LNCaP clone FGC (cell line): ENCODE data around the gene OR11A1.

Experiments used
- DNase-seq: peaks from one replicate; pipeline ENCODE4 v3.0.0-alpha.2; 2011; ENCODE audit warnings: low read depth
- H3K4me3 ChIP-seq: 2 replicates; pipeline ENCODE4 v1.5.1; 2011; ENCODE audit warnings: mild to moderate bottlenecking, low read depth, low read length, control low read depth
- TF ChIP-seq, protein P1 (sequence below): IDR thresholded peaks from 2 replicates; pipeline ENCODE4 v1.5.1; 2012; ENCODE audit warnings: mild to moderate bottlenecking; ENCODE audit not compliant: control insufficient read depth, insufficient read depth; ENCODE audit errors: extremely low read depth

The OR11A1 gene

DNA sequence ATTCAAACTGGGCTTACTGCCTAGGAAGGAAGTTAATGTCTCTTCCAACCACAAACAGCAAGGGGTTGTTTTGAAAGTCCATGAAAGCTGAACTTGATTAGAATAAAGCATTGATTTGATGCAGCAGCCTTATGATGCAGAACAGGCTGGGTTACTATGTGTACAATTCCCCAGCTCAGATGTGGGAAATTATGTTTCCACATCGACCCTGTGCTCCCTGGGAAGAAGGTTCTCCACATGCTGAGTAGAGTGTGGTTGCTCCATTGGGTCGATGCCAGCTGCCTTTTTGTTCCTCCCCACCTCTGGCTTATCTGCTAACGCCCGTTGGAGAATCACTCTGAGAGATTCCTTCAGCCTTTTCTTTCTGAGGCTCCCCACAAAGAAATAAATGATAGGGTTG, 29.7 kb upstream of the OR11A1 start:
- DNase-seq: no peak
- TF ChIP-seq, protein P1, sequence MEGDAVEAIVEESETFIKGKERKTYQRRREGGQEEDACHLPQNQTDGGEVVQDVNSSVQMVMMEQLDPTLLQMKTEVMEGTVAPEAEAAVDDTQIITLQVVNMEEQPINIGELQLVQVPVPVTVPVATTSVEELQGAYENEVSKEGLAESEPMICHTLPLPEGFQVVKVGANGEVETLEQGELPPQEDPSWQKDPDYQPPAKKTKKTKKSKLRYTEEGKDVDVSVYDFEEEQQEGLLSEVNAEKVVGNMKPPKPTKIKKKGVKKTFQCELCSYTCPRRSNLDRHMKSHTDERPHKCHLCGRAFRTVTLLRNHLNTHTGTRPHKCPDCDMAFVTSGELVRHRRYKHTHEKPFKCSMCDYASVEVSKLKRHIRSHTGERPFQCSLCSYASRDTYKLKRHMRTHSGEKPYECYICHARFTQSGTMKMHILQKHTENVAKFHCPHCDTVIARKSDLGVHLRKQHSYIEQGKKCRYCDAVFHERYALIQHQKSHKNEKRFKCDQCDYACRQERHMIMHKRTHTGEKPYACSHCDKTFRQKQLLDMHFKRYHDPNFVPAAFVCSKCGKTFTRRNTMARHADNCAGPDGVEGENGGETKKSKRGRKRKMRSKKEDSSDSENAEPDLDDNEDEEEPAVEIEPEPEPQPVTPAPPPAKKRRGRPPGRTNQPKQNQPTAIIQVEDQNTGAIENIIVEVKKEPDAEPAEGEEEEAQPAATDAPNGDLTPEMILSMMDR: no peak
- H3K4me3 ChIP-seq: no peak overlapping the region

DNA sequence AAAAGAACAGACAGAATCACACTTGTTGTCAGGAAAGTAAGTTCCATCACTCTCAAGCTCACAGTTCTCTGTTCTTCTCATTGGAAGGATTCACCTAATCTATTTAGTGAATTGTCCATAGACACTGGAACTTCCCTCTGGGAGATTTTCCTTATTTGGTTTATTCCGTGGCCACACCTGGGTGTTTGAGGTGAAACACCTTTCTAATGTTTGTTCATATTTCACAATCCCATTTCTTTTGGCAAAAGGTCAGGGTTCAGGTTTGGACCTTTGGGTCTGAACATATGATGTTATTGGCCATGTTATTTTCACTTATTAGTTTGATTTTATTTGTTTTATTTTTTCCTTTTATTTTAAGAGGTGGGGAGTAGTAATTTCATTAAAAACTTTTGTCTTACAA, 26.9 kb upstream of the OR11A1 start:
- peak; percentile 4 for DNase-seq
- TF ChIP-seq, protein P1: no peak
- H3K4me3 ChIP-seq: no peak overlapping the region

DNA sequence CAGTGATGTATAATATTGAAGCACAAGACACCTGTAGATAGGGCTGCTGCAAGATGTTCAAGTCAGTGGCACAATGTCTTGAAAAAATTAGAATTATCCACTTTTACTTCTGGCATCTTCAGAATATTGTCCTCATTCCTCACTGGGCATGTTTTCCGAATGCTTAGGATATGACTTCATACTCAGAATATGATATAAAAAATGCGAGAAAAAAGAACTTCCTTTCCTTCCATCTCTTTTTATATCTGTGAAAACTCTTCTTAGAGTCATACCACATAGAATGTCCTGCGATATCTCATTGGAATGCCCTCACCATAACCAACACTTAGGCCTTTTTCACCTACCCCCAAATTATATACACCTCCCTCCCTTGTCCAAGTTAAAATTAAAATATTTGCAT, 26.3 kb upstream of the OR11A1 start:
- no peak overlapping the region for H3K4me3 ChIP-seq
- DNase-seq: no peak
- TF ChIP-seq, protein P1: no peak

DNA sequence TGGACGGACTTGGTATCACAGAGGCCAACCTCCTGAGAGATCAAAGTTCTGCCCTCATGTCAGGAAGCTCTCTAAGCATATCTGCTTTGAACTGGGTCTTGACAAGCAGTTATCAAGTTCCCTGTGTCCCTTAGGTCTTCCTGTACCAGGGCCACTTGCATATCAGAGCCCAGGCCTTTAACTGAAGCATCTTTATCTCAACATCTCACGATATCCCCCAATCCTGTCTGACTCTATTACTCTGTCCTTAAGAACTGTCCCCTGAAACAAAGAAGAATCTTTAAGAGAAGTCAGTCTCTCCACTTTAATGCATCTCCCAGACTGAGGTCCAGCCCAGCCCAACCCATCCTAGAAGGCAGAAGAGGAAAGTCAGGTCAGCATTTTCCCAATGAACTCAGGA, 22.7 kb upstream of the OR11A1 start:
- DNase-seq: no peak
- TF ChIP-seq, protein P1: no peak
- H3K4me3 ChIP-seq: no peak overlapping the region

DNA sequence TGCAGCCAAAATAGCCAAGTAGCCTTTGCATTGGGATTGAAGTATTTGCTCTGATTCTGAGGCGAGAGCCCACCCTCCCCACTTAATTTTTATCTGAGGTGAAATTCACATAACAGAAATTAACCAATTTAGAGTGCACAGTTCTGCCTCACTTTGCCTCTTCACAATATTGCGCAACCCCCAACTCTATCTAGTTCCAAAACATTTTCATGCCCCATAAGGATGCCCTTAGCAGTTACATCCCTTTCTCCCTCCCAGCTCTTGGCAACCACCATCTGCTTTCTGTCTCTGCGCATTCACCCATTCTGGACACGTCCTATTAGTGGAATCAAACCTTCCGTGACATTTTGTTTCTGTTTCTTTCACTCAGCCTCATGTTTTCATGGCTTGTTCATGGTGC, 21.9 kb upstream of the OR11A1 start:
- no peak for DNase-seq
- no peak overlapping the region for H3K4me3 ChIP-seq
- TF ChIP-seq, protein P1: no peak

DNA sequence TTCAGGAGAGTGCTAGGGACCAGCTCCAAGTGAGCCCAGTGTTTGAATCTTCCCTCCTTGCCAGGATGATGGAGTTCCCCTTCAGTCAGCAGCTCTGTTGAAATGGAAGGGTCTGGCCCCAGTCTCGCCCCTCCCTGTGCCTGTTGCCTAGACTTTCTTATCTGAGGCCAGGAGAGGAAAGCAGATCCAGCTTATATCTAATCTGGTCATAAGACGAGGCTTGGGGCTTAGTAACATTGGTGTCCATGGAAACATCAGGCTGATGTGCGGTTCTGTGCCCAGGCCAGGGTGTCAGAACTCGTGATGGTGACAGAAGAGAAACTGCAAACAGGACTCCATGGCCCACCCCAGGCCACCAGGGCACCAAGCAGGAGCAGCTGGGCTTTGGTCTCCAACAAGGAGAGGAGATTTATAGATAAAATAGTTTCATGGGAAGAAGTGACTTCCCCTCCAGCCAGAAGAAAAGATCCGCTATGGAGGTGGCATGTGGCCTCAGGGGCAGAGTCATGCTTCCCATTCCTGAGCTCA, 21.1 kb upstream of the OR11A1 start:
- no peak overlapping the region for H3K4me3 ChIP-seq
- DNase-seq: no peak
- TF ChIP-seq, protein P1: no peak

DNA sequence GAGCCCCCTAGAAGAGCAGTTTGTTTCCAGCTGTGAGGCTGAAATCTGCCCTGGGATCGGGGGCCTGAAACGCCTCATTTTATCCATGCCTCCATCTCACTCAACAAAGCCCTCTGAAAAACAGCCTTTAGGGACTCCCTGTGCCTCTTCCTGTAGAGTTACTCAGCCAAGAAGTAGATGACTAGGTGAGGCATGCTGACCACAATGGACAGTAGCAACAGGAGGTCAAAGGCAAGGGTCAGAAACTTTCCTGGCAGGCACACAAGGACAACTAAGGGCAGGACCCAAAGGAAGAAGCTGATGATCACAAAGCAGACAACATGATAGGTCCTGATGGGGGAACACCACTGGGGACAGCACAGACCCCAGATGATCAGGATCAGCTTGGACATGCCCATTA, 18.1 kb upstream of the OR11A1 start:
- TF ChIP-seq, protein P1: no peak
- no peak for DNase-seq

More for the DNA sequence above, 18.1 kb upstream of the OR11A1 start:
- H3K4me3 ChIP-seq: no peak overlapping the region
